HepG2 (cell line): Measurements from ENCODE around the gene AMOTL2. TPM values are rescaled to one million over a fixed set of nuclear protein-coding genes. Genes with fewer than 3 reads are reported as not detected.

Experiments used
- ATAC-seq: fragments of 200-7000 bp; cut with Tn5 transposase; 3 replicates; pipeline ENCODE4 v1.9.1; 2020; ENCODE audit warnings: mild to moderate bottlenecking, moderate library complexity
- BruUV-seq: library from RNA; stranded (reverse); fragments of 400-500 nt; replicated peaks from 2 replicates; lab custom pipeline; 2021; lab: Mats Ljungman, UMichigan
- CTCF ChIA-PET: fragments of 300-600 bp; formaldehyde crosslinking; extraction: SDS; loops from one replicate; lab custom pipeline; 2021; ENCODE audit warnings: low total read pairs, inconsistent platforms, low intra/inter-chr PET ratio; lab: Yijun Ruan, JAX
- POLR2A ChIA-PET: fragments of 350-600 bp; sonication (Branson Sonifier 250); formaldehyde crosslinking; loops from one replicate; lab custom pipeline; 2020; ENCODE audit warnings: antibody characterized with exemption, inconsistent platforms; lab: Yijun Ruan, JAX
- DNase-seq: peaks from one replicate; pipeline ENCODE4 v3.0.0-alpha.2; 2015; ENCODE audit warnings: low spot score
- FAIRE-seq: peaks from 3 replicates; lab custom pipeline; 2011; peaks lifted over from hg19 to GRCh38; lab: Jason Lieb, UNC
- H2AFZ ChIP-seq: one replicate; pipeline ENCODE4 v1.6.1; 2011; ENCODE audit warnings: low read length, inconsistent platforms
- H3K27ac ChIP-seq: fragments of 300-600 bp; 3 replicates; pipeline ENCODE4 v1.8.0; 2011; ENCODE audit warnings: mixed run types, mild to moderate bottlenecking, mixed read lengths, low read length, inconsistent platforms; ENCODE audit not compliant: insufficient read depth; ENCODE audit errors: extremely low read length
- H3K27me3 ChIP-seq, 2 experiments: fragments of 200-600 bp in 1 of 2; 2 replicates in 1 of 2; 3 replicates in 1 of 2; pipeline versions ENCODE4 v1.6.0 to v1.8.0; 2011; ENCODE audit warnings: low read length in 2 of 2, mild to moderate bottlenecking in 2 of 2, moderate library complexity in 2 of 2, inconsistent platforms in 1 of 2; ENCODE audit not compliant: insufficient read depth in 2 of 2, control insufficient read depth in 1 of 2
- H3K36me3 ChIP-seq, 2 experiments: fragments of 200-600 bp in 1 of 2; replicated peaks in 1 of 2; 2 replicates in 1 of 2; 3 replicates in 1 of 2; pipeline versions ENCODE4 v1.5.1 to v1.8.0; 2011; ENCODE audit warnings: low read length in 2 of 2, inconsistent platforms in 1 of 2; ENCODE audit not compliant: insufficient read depth in 2 of 2, control insufficient read depth in 1 of 2
- H3K4me1 ChIP-seq: 2 replicates; pipeline ENCODE4 v1.5.1; 2012; ENCODE audit warnings: low read length, inconsistent platforms; ENCODE audit not compliant: insufficient read depth
- H3K4me2 ChIP-seq: 2 replicates; pipeline ENCODE4 v1.6.0; 2011; ENCODE audit warnings: low read depth, low read length, inconsistent platforms
- H3K4me3 ChIP-seq, 3 experiments: fragments of 200-600 bp in 1 of 3; sonication (generic), shearing (Covaris generic) in 1 of 3; replicated peaks in 1 of 3; 2 replicates each; pipeline ENCODE4 v1.5.1; 2011 to 2016; ENCODE audit warnings: low read length in 3 of 3, inconsistent platforms in 2 of 3, low read depth in 2 of 3, mild to moderate bottlenecking in 2 of 3, control low read depth in 1 of 3, mixed read lengths in 1 of 3; ENCODE audit not compliant: insufficient read depth in 1 of 3
- H3K79me2 ChIP-seq: one replicate; pipeline ENCODE4 v1.6.1; 2011; ENCODE audit warnings: low read length, inconsistent platforms; ENCODE audit not compliant: insufficient read depth
- H3K9ac ChIP-seq: 2 replicates; pipeline ENCODE4 v1.6.0; 2011; ENCODE audit warnings: mild to moderate bottlenecking, low read depth, low read length, inconsistent platforms; ENCODE audit not compliant: insufficient read depth
- H3K9me3 ChIP-seq: 2 replicates; pipeline ENCODE4 v1.5.1; 2012; ENCODE audit warnings: mild to moderate bottlenecking, low read length
- H4K20me1 ChIP-seq: 2 replicates; pipeline ENCODE4 v1.6.0; 2011; ENCODE audit warnings: inconsistent platforms, mild to moderate bottlenecking, low read length, moderate library complexity; ENCODE audit not compliant: insufficient read depth
- HNF4A ChIP-seq: sonication (generic); formaldehyde crosslinking; IDR thresholded peaks from 2 replicates; pipeline ENCODE4 v1.4.0; 2020; ENCODE audit warnings: missing genetic modification reagents
- KDM5A ChIP-seq: fragments of 200-600 bp; sonication (generic); IDR thresholded peaks from 2 replicates; pipeline ENCODE4 v1.7.0; 2018; ENCODE audit warnings: antibody characterized with exemption, mild to moderate bottlenecking, low read length, borderline replicate concordance
- NCOA5 ChIP-seq: sonication (generic); formaldehyde crosslinking; IDR thresholded peaks from 2 replicates; pipeline ENCODE4 v1.4.0; 2020; ENCODE audit warnings: missing genetic modification reagents
- NFE2 ChIP-seq: sonication (generic); formaldehyde crosslinking; IDR thresholded peaks from 2 replicates; pipeline ENCODE4 v1.4.0; 2020; ENCODE audit warnings: missing genetic modification reagents
- NR2C2 ChIP-seq: sonication (generic); formaldehyde crosslinking; IDR thresholded peaks from 2 replicates; pipeline ENCODE4 v1.4.0; 2020; ENCODE audit warnings: missing genetic modification reagents, mild to moderate bottlenecking, moderate library complexity, borderline replicate concordance
- SYNCRIP ChIP-seq: fragments of 200-400 bp; formaldehyde crosslinking; IDR thresholded peaks from 2 replicates; pipeline ENCODE4 v1.6.1; 2018; ENCODE audit warnings: mild to moderate bottlenecking, low read depth, low read length; ENCODE audit not compliant: insufficient read depth
- YY1 ChIP-seq: IDR thresholded peaks from 2 replicates; pipeline ENCODE4 v1.6.1; 2011; ENCODE audit warnings: low read length, low read depth, moderate library complexity, mild to moderate bottlenecking; ENCODE audit not compliant: insufficient read depth, insufficient replicate concordance
- ZFP90 ChIP-seq: sonication (generic); formaldehyde crosslinking; IDR thresholded peaks from 2 replicates; pipeline ENCODE4 v1.8.0; 2022; ENCODE audit warnings: missing genetic modification reagents, mild to moderate bottlenecking, inconsistent platforms, borderline replicate concordance
- ZNF343 ChIP-seq: sonication (generic); formaldehyde crosslinking; IDR thresholded peaks from 2 replicates; pipeline ENCODE4 v1.4.0; 2020; ENCODE audit warnings: mild to moderate bottlenecking, missing genetic modification reagents
- ZNF776 ChIP-seq: sonication (generic); formaldehyde crosslinking; IDR thresholded peaks from 2 replicates; pipeline ENCODE4 v1.4.0; 2020; ENCODE audit warnings: mild to moderate bottlenecking, missing genetic modification reagents
- ZSCAN30 ChIP-seq: sonication (generic); formaldehyde crosslinking; IDR thresholded peaks from 2 replicates; pipeline ENCODE4 v1.5.0; 2020; ENCODE audit warnings: mild to moderate bottlenecking, missing genetic modification reagents
- WGBS: methylation state at CpG from one replicate; pipeline ENCODE4 v1.1.6; 2017; ENCODE audit warnings: low lambda C conversion rate; 5-methylcytosine and 5-hydroxymethylcytosine counted together
- in situ Hi-C: cut with HindIII; loops from 2 replicates; pipeline ENCODE4 v1.10.0; 2017; ENCODE audit warnings: low pct_unique_long_range_greater_than_20kb; ENCODE audit not compliant: extremely low pct_ligation_motif_present
- intact Hi-C: fragments of 100-400 bp; cut with micrococcal nuclease; formaldehyde crosslinking; loops from one replicate; pipeline ENCODE4 v1.10.0; 2022; ENCODE audit not compliant: unreplicated experiment
- polyA plus RNA-seq, 8 experiments: library from polyadenylated mRNA; depleted of rRNA in 3 of 8; stranded (reverse) in 7 of 8; unstranded in 1 of 8; fragments of >200 nt; fragmentation: Illumina TruSeq in 4 of 8; extraction: Trizol in 4 of 8; gene quantifications; 2 replicates each; pipeline versions ENCODE4 v1.2.1 to v1.2.3, GENCODE V29; 2011 to 2016; ENCODE audit warnings: low read depth in 4 of 8, missing spikeins in 1 of 8, mixed read lengths in 1 of 8; ENCODE audit not compliant: insufficient read depth in 1 of 8
- total RNA-seq, 5 experiments: library from RNA; depleted of rRNA; stranded (reverse); fragments of >200 nt; fragmentation: Illumina TruSeq; extraction: Trizol; gene quantifications; 2 replicates each; pipeline ENCODE4 v1.2.3, GENCODE V29; 2016; ENCODE audit warnings: low read depth in 1 of 5
- TF ChIP-seq, protein P1 (sequence below): sonication (generic); formaldehyde crosslinking; IDR thresholded peaks from 2 replicates; pipeline ENCODE4 v1.4.0; 2020; ENCODE audit warnings: mild to moderate bottlenecking, missing genetic modification reagents
- TF ChIP-seq, protein P2 (sequence below): sonication (generic); formaldehyde crosslinking; IDR thresholded peaks from 2 replicates; pipeline ENCODE4 v1.4.0; 2020; ENCODE audit warnings: mild to moderate bottlenecking, missing genetic modification reagents
- TF ChIP-seq, protein P3 (sequence below): sonication (generic); formaldehyde crosslinking; IDR thresholded peaks from 2 replicates; pipeline ENCODE4 v1.4.0; 2020; ENCODE audit warnings: missing genetic modification reagents, mild to moderate bottlenecking, borderline replicate concordance

Gene AMOTL2
- total and polyA plus RNA-seq, 2 of the 13 experiments (the other 11 are each of a cell fraction or from before 2014, with no cell fraction given) = 17.3 to 18.5 TPM

DNA sequence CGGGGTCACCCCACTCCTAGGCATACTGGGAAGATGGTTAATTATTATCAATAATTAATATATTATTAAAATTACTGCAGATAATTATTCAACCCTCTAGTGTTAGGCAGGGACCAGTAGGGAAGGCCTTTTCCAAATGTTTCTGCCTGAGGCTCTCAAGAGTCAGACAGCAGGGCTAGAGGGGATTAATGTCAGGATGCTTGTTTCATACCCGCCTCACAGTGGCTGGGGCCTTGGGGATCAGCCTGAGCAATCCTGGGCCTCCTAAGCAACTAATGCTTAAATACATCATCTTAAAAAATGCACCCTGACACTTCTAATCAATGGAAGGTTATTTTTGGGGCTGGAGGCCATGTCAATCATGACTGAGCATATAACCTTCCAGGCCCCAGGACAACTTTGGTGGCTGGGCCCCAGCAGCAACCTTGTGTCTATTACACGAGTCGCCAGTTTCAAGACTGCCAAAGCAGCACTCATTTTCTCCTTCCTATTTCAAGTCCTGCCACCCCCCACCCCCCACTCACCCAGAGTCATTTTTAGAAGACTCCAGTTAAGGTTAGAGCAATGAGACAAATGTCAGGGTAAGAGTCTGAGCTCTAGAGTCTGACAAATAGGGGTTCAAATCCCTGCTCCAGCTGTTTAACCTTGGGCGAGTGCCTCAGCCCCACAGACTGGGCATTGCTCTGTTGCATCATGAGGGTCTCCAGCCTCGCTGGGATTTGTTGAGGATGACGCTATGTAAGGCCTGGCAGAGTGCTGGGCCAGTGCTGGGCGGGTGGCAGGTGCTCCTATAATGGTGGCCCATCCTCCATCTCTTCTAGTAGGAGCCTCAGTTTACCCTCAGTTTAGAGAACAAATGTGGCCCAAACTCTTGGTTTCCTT, 6.1 kb downstream of the AMOTL2 start:
- POLR2A ChIA-PET = interaction anchor here (1.3 to 1.5 kb wide), 3 partner anchors 9 to 59 kb away, joined by 3 to 9 read pairs (median 4); no protein-coding TSS in a partner anchor
- no peak overlapping the region for H2AFZ ChIP-seq
- peaks cover 24% of the 10 kb centered on the region for H4K20me1 ChIP-seq
- no peak overlapping the region for H3K9ac ChIP-seq
- WGBS = 94% methylated on average over 5 of the region's 8 CpGs
- in situ Hi-C loops = no loop called here
- peaks cover 17% of the 10 kb centered on the region for H3K79me2 ChIP-seq
- H3K27ac ChIP-seq = no peak overlapping the region
- FAIRE-seq (no peak), ATAC-seq (no peak), DNase-seq (no peak)
- no peaks in the 10 kb centered on the region for H3K9me3 ChIP-seq
- intact Hi-C loops = no loop called here
- CTCF ChIA-PET = no interaction called here
- H3K27me3 ChIP-seq = no peaks in the 10 kb centered on the region
- peaks cover 56 to 85% of the 10 kb centered on the region in 2 experiments for H3K36me3 ChIP-seq
- no peak overlapping the region for H3K4me2 ChIP-seq
- H3K4me3 ChIP-seq = no peak overlapping the region
- peaks cover 60% of the 10 kb centered on the region for H3K4me1 ChIP-seq
- no TSS peak for BruUV-seq
- TF ChIP-seq KDM5A = no peak
- TF ChIP-seq ZSCAN30 (CRISPR knock-in tag) = no peak
- TF ChIP-seq, protein P1, sequence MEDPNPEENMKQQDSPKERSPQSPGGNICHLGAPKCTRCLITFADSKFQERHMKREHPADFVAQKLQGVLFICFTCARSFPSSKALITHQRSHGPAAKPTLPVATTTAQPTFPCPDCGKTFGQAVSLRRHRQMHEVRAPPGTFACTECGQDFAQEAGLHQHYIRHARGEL (CRISPR knock-in tag) = no peak
- no peak for TF ChIP-seq NCOA5 (CRISPR knock-in tag)
- TF ChIP-seq, protein P2, sequence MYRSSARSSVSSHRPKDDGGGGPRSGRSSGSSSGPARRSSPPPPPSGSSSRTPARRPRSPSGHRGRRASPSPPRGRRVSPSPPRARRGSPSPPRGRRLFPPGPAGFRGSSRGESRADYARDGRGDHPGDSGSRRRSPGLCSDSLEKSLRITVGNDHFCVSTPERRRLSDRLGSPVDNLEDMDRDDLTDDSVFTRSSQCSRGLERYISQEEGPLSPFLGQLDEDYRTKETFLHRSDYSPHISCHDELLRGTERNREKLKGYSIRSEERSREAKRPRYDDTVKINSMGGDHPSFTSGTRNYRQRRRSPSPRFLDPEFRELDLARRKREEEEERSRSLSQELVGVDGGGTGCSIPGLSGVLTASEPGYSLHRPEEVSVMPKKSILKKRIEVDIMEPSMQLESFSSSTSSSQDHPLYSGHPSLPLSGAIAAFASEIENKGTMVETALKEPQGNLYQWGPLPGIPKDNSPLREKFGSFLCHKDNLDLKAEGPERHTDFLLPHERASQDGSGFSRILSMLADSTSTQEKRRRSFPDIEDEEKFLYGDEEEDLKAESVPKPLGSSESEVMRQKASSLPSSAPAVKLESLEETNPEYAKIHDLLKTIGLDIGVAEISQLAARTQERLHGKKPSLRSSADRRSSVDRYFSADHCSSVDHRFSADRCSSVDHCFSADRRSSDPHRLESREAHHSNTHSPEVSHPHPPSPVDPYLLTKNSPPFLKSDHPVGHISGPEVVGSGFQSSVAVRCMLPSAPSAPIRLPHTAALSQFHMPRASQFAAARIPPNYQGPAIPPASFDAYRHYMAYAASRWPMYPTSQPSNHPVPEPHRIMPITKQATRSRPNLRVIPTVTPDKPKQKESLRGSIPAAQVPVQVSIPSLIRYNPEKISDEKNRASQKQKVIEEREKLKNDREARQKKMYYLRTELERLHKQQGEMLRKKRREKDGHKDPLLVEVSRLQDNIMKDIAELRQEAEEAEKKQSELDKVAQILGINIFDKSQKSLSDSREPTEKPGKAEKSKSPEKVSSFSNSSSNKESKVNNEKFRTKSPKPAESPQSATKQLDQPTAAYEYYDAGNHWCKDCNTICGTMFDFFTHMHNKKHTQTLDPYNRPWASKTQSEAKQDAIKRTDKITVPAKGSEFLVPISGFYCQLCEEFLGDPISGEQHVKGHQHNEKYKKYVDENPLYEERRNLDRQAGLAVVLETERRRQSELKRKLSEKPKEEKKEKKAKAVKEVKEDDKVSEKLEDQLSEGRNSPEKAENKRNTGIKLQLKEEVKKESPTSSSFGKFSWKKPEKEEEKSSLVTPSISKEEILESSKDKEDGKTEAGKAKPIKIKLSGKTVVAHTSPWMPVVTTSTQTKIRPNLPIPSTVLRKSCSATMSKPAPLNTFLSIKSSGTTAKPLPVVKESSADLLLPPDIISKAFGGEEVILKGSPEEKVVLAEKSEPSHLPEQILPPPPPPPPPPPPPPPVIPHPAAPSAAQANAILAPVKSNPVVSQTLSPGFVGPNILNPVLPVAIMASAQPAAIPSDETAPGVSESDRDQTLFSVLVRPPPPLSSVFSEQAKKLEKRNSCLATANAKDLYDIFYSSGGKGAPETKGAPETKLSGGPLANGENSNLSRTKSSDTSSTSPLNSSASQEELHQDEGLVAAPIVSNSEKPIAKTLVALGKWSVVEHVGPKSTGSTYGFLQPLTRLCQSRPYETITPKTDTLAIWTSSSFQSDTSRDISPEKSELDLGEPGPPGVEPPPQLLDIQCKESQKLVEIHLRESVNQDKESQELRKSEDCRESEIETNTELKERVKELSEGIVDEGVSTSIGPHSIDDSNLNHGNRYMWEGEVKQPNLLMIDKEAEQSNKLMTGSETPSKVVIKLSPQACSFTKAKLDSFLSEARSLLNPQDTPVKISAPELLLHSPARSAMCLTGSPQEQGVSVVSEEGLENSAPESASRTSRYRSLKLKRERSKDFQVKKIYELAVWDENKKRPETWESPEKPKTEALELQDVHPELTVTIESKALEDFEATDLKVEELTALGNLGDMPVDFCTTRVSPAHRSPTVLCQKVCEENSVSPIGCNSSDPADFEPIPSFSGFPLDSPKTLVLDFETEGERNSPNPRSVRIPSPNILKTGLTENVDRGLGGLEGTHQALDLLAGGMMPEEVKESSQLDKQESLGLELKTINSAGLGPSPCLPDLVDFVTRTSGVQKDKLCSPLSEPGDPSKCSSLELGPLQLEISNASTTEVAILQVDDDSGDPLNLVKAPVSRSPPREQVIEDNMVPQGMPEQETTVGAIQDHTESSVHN (CRISPR knock-in tag) = no peak
- no peak for TF ChIP-seq HNF4A (CRISPR knock-in tag)
- no peak for TF ChIP-seq ZNF343 (CRISPR knock-in tag)
- TF ChIP-seq YY1 = no peak
- no peak for TF ChIP-seq ZNF776 (CRISPR knock-in tag)
- no peak for TF ChIP-seq NR2C2
- TF ChIP-seq SYNCRIP = no peak
- TF ChIP-seq ZFP90 (CRISPR knock-in tag) = no peak
- TF ChIP-seq NFE2 (CRISPR knock-in tag) = no peak
- TF ChIP-seq, protein P3, sequence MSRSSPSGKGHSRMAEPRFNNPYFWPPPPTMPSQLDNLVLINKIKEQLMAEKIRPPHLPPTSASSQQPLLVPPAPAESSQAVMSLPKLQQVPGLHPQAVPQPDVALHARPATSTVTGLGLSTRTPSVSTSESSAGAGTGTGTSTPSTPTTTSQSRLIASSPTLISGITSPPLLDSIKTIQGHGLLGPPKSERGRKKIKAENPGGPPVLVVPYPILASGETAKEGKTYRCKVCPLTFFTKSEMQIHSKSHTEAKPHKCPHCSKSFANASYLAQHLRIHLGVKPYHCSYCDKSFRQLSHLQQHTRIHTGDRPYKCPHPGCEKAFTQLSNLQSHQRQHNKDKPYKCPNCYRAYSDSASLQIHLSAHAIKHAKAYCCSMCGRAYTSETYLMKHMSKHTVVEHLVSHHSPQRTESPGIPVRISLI (CRISPR knock-in tag) = no peak
